Smooth muscle cell (in vitro differentiated cells): ENCODE results near the gene RAB25. TPM values are rescaled to one million over a fixed set of nuclear protein-coding genes. Genes with fewer than 3 reads are reported as not detected.

Source experiments
- DNase-seq: peaks from one replicate; lab custom pipeline; 2025; ENCODE audit not compliant: unreplicated experiment; lab: John Stamatoyannopoulos, UW
- H2AFZ ChIP-seq: fragments of 200-600 bp; sonication (generic); 2 replicates; pipeline ENCODE4 v1.6.0; 2016; ENCODE audit warnings: antibody characterized with exemption, low read depth, mild to moderate bottlenecking
- H3F3A ChIP-seq: fragments of 200-600 bp; sonication (generic); 2 replicates; pipeline ENCODE4 v1.6.0; 2017; ENCODE audit warnings: antibody characterized with exemption, low read depth
- H3K27ac ChIP-seq: fragments of 200-600 bp; sonication (generic); 2 replicates; pipeline ENCODE4 v1.5.1; 2016; ENCODE audit warnings: low read depth, mild to moderate bottlenecking
- H3K27me3 ChIP-seq: fragments of 200-600 bp; sonication (generic); 2 replicates; pipeline ENCODE4 v1.6.1; 2016; ENCODE audit warnings: low read depth, mild to moderate bottlenecking
- H3K36me3 ChIP-seq: fragments of 200-600 bp; sonication (generic); 2 replicates; pipeline ENCODE4 v1.5.1; 2016; ENCODE audit warnings: low read depth
- H3K4me1 ChIP-seq: fragments of 200-600 bp; sonication (generic); 2 replicates; pipeline ENCODE4 v1.5.1; 2016; ENCODE audit warnings: low read depth
- H3K4me2 ChIP-seq: fragments of 200-600 bp; sonication (generic); 2 replicates; pipeline ENCODE4 v1.6.0; 2016; ENCODE audit warnings: mild to moderate bottlenecking
- H3K4me3 ChIP-seq: fragments of 200-600 bp; sonication (generic); 2 replicates; pipeline ENCODE4 v1.5.1; 2016; ENCODE audit warnings: mild to moderate bottlenecking
- H3K79me2 ChIP-seq: fragments of 200-600 bp; sonication (generic); 2 replicates; pipeline ENCODE4 v1.6.0; 2016; ENCODE audit warnings: low read depth, mild to moderate bottlenecking
- H3K9ac ChIP-seq: fragments of 200-600 bp; sonication (generic); 2 replicates; pipeline ENCODE4 v1.6.0; 2016; ENCODE audit warnings: low read depth
- H3K9me3 ChIP-seq: fragments of 200-600 bp; sonication (generic); replicated peaks from 2 replicates; pipeline ENCODE4 v1.5.1; 2016; ENCODE audit warnings: low read depth
- H4K20me1 ChIP-seq: fragments of 200-600 bp; sonication (generic); 2 replicates; pipeline ENCODE4 v1.6.0; 2016; ENCODE audit warnings: low read depth
- CTCF ChIP-seq: fragments of 200-600 bp; sonication (generic); IDR thresholded peaks from 2 replicates; pipeline ENCODE4 v1.5.1; 2017; ENCODE audit warnings: borderline replicate concordance, mild to moderate bottlenecking, antibody characterized with exemption; ENCODE audit not compliant: insufficient read depth, poor library complexity, severe bottlenecking
- WGBS: methylation state at CpG from one replicate; pipeline ENCODE4 v1.1.7; 2016; ENCODE audit warnings: low lambda C conversion rate; 5-methylcytosine and 5-hydroxymethylcytosine counted together
- polyA plus RNA-seq: library from polyadenylated mRNA; unstranded; fragments of >200 nt; fragmentation: Nextera tagmentation; extraction: Ambion mirVana; gene quantifications from 2 replicates; pipeline ENCODE4 v1.2.1, GENCODE V29; 2016
- total RNA-seq: library from RNA; depleted of rRNA; stranded (reverse); fragments of >200 nt; gene quantifications from 2 replicates; pipeline ENCODE4 v1.2.3, GENCODE V29; 2014

Gene RAB25
- total and polyA plus RNA-seq, 2 experiments from 2014 or later: 8.9 to 16.8 TPM

- peaks cover 9% of the 10 kb centered on the region for H3K79me2 ChIP-seq
- H2AFZ ChIP-seq: no peak overlapping the region
- 72% methylated on average over 6 of the region's 6 CpGs for WGBS
- no peaks in the 10 kb centered on the region for H3K36me3 ChIP-seq
- peaks cover 58% of the 10 kb centered on the region for H3K4me1 ChIP-seq
- H3K27me3 ChIP-seq: no peaks in the 10 kb centered on the region
- H4K20me1 ChIP-seq: peaks cover 48% of the 10 kb centered on the region
- no peak for DNase-seq
- no peak overlapping the region for H3K4me2 ChIP-seq
- H3K9me3 ChIP-seq: no peaks in the 10 kb centered on the region
- no peak overlapping the region for H3K27ac ChIP-seq
- H3F3A ChIP-seq: peaks cover 18% of the 10 kb centered on the region
- no peak overlapping the region for H3K4me3 ChIP-seq
- H3K9ac ChIP-seq: no peak overlapping the region
- TF ChIP-seq CTCF: no peak
Observed at GRCh38 chr1:156072251-156072650, 11.3 kb downstream of the RAB25 start.

- WGBS: 14% methylated on average over 1 of the region's 1 CpG
- Histone ChIP-seq H4K20me1 (peaks cover 58% of the 10 kb centered on the region), H3K4me1 (peaks cover 59% of the 10 kb centered on the region), H3K4me2 (no peak overlapping the region), H3K36me3 (no peaks in the 10 kb centered on the region), H3K27ac (no peak overlapping the region), H3K9me3 (no peaks in the 10 kb centered on the region), H3K79me2 (peaks cover 18% of the 10 kb centered on the region), H3K27me3 (no peaks in the 10 kb centered on the region), H3K4me3 (no peak overlapping the region), H2AFZ (no peak overlapping the region), H3K9ac (no peak overlapping the region), H3F3A (peaks cover 18% of the 10 kb centered on the region)
- DNase-seq: no peak
- TF ChIP-seq CTCF: no peak
Observed at GRCh38 chr1:156073110-156073687, 12.2 kb downstream of the RAB25 start.

DNA sequence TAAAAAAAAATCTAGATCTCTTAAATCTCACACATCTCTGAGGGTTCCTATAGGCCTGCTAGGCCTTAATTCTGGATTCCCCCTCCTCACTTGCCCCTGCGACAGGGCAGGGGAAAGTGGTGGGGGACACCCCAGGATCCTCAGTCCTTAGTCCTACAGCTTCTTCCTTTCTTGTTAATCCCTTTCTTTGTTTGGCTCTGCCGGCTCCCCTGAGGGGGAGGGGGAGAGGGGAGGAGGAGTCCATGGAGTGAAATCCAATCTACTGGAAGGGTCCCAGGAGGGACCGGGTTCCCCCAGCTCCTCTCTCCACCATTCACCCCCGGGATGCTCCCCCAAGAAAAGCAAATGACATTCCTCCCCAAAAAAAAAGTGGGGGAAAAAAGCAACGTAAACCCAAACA, 12.8 kb downstream of the RAB25 start:
- H3F3A ChIP-seq: peaks cover 18% of the 10 kb centered on the region
- no peak overlapping the region for H3K4me2 ChIP-seq
- WGBS: 56% methylated on average over 5 of the region's 5 CpGs
- TF ChIP-seq CTCF: no peak
- H2AFZ ChIP-seq: no peak overlapping the region
- no peaks in the 10 kb centered on the region for H3K27me3 ChIP-seq
- DNase-seq: no peak
- peaks cover 62% of the 10 kb centered on the region for H3K4me1 ChIP-seq
- H3K9me3 ChIP-seq: no peaks in the 10 kb centered on the region
- H3K36me3 ChIP-seq: no peaks in the 10 kb centered on the region
- H3K4me3 ChIP-seq: no peak overlapping the region
- H3K9ac ChIP-seq: no peak overlapping the region
- H3K27ac ChIP-seq: no peak overlapping the region
- peaks cover 63% of the 10 kb centered on the region for H4K20me1 ChIP-seq
- peaks cover 22% of the 10 kb centered on the region for H3K79me2 ChIP-seq

DNA sequence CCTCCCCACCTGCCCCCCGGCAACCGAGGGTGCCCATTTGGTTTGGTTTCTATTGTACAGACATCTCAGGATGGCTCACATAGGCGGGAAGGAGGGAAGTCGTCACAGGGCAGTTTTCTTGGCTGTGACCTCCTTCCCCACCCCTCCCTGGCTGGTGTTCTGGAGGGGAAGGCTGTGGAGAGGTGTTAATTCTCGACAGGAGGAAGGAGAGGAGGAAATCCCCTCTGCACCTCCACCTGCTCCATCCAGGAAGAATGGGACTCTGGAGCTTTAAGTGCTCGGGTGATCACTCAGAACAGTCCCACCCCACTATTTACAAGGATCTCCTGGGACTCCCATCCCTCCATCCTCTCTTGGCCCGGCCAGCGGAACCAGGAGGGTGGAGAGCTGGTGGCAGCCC, 13.7 kb downstream of the RAB25 start:
- Histone ChIP-seq H3K4me1 (peaks cover 71% of the 10 kb centered on the region), H3K4me3 (no peak overlapping the region), H3K27ac (no peak overlapping the region), H3K79me2 (peaks cover 30% of the 10 kb centered on the region), H3F3A (peaks cover 18% of the 10 kb centered on the region), H3K4me2 (no peak overlapping the region), H3K9ac (no peak overlapping the region), H3K36me3 (no peaks in the 10 kb centered on the region), H4K20me1 (peaks cover 72% of the 10 kb centered on the region), H3K27me3 (no peaks in the 10 kb centered on the region), H3K9me3 (no peaks in the 10 kb centered on the region), H2AFZ (no peak overlapping the region)
- no peak for TF ChIP-seq CTCF
- DNase-seq: no peak
- 76% methylated on average over 6 of the region's 8 CpGs for WGBS
